A204.1 (cell line): ENCODE measurements around the gene MYO1D.
"Not testable (repeated sequence)": the region's sequence is repeated elsewhere in the genome, so short reads cannot be mapped to it uniquely, and the experiment has no call there.

Experiments used
- FAIRE-seq: peaks from 2 replicates; lab custom pipeline; 2012; peaks lifted over from hg19 to GRCh38; lab: Jason Lieb, UNC

The MYO1D gene

GRCh38 chr17:32453370-32453769 lies 423.6 kb downstream of the MYO1D start:
- FAIRE-seq, result no peak

DNA sequence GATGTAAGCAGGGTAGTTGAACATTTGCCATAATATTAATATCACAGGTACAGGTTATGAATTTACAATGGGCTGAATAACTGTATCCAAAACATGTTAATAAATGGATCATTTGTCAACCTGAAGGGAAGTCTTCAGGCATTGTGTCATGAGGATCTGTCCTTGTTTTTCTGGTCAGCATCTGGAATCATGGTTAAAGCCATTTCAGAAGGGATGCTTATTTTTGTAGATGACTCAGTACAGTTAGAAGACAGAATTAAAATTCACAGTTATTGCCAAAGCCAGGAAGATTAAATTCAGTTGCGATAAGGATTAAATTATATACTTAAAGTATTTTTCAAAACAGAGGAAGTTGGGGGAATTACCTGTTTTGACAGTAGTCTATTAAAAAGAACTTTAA lies 424.6 kb downstream of the MYO1D start:
- no peak for FAIRE-seq

- no peak for FAIRE-seq
Measured at GRCh38 chr17:32451879-32452278, 425.0 kb downstream of the MYO1D start.

DNA sequence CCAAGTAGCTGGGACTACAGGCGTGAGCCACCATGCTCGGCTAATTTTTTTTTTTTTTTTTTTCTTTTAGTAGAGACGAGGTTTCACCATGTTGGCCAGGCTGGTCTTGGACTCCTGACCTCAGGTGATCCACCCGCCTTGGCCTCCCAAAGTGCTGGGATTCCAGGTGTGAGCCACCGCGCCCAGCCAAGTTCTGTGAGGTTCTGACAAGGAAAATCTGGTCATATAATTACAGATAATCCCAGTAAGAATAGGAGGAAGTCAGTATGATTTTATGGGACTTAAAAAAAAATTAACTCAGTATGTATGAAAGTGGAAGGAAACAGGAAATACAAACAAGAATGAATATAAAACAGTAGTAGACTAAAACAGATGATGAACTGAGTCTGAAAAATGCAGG lies 426.5 kb downstream of the MYO1D start:
- FAIRE-seq, result not testable (repeated sequence)

GRCh38 chr17:32449963-32450362 lies 427.0 kb downstream of the MYO1D start:
- no peak for FAIRE-seq

GRCh38 chr17:32446949-32447348 lies 430.0 kb downstream of the MYO1D start:
- no peak for FAIRE-seq

GRCh38 chr17:32445971-32446370 lies 431.0 kb downstream of the MYO1D start:
- FAIRE-seq, result no peak

- FAIRE-seq, result no peak
Measured at GRCh38 chr17:32445497-32445896, 431.4 kb downstream of the MYO1D start.

- no peak for FAIRE-seq
Measured at GRCh38 chr17:32445074-32445415, 431.9 kb downstream of the MYO1D start.

- FAIRE-seq, result peak; percentile 78
Measured at GRCh38 chr17:32444301-32445073, 432.4 kb downstream of the MYO1D start, which contains the start of gene PSMD11. PSMD11 (plus strand) TSS chr17:32444510; CDS start chr17:32444524, 14 bp downstream.

- no peak for FAIRE-seq
Measured at GRCh38 chr17:32443827-32444300, 433.1 kb downstream of the MYO1D start.
